ENCODE measurements around the gene BNIPL. TPM values are rescaled to one million over a fixed set of nuclear protein-coding genes. Genes with fewer than 3 reads are reported as not detected.

BNIPL gene
- total and polyA plus RNA-seq, 2 of the 8 experiments (the other 6 are each of a cell fraction or from before 2014, with no cell fraction given) = 2.4 to 3.3 TPM

- DNase-seq (ENCODE audit: low read depth in 1 of 2, low spot score in 2 of 2) (peak; percentile 33 to 67), FAIRE-seq (peak; percentile 39)
- H3K18ac ChIP-seq (ENCODE audit: extremely low read depth, low read length) = no peak within 1 kb of the TSS; the same call in 1 of the 2 replicates
- peak within 1 kb of the TSS; percentile 89 for H2AFZ ChIP-seq (ENCODE audit: low read length)
- no peak within 1 kb of the TSS for H3K14ac ChIP-seq (ENCODE audit: insufficient read length)
- 0 out of 2 replicates have a peak within 1 kb of the TSS, but pooled peaks have one; percentile 3 for H2BK20ac ChIP-seq (ENCODE audit: low read length)
- H4K8ac ChIP-seq (ENCODE audit: extremely low read depth, insufficient read depth, low read length) = peak within 1 kb of the TSS; percentile 58
- H3K79me2 ChIP-seq (ENCODE audit: control insufficient read depth in 1 of 2, insufficient read depth in 2 of 2, low read length in 2 of 2) = peaks cover 0 to 5% of the 10 kb centered on the region in 2 experiments; a peak in 2 of 4 replicates
- H4K5ac ChIP-seq (ENCODE audit: insufficient read length, low read depth, low read length) = peak within 1 kb of the TSS; percentile 55
- H3K23me2 ChIP-seq (ENCODE audit: low read depth, low read length) = peaks cover 5% of the 10 kb centered on the region
- ChIA-PET POLR2A (ENCODE audit: partially characterized antibody) (interaction anchor here (0.6 to 3.1 kb wide), 24 partner anchors 8 to 436 kb away, joined by 3 to 28 read pairs (median 4); partner anchors contain the start of genes ANXA9, C1orf56, CDC42SE1 and CERS2), CTCF (ENCODE audit: partially characterized antibody) (interaction anchor here (0.6 to 7.8 kb wide), 28 partner anchors 11 to 666 kb away, joined by 3 to 142 read pairs (median 4); partner anchors contain the start of genes ANXA9, C1orf56, CDC42SE1 and TNFAIP8L2)
- no peak within 1 kb of the TSS for H2BK15ac ChIP-seq (ENCODE audit: low read length)
- peak within 1 kb of the TSS; percentile 71 to 87 for H3K4me2 ChIP-seq (ENCODE audit: insufficient read depth in 1 of 2, low read depth in 2 of 2, low read length in 2 of 2)
- H3K4me3 ChIP-seq (ENCODE audit: extremely low read depth in 1 of 4, insufficient read depth in 2 of 4, low read depth in 3 of 4, low read length in 4 of 4) = peak within 1 kb of the TSS; percentile 6 to 94 (median 41); a peak in 7 of 8 replicates
- H2BK5ac ChIP-seq (ENCODE audit: low read depth, low read length) = peak within 1 kb of the TSS; percentile 29; the same call in 1 of the 2 replicates
- peak within 1 kb of the TSS in 3 of 4 experiments; percentile 8 to 40 (median 36); a peak in 2 of 7 replicates for H3K9ac ChIP-seq (replicated peaks in 1 of 4; ENCODE audit: extremely low read depth in 1 of 4, low read depth in 3 of 4, low read length in 3 of 4)
- no peak within 1 kb of the TSS for H2BK120ac ChIP-seq (replicated peaks; ENCODE audit: low read depth, low read length)
- no peaks in the 10 kb centered on the region for H3K36me3 ChIP-seq (ENCODE audit: control insufficient read depth in 2 of 4, insufficient read depth in 4 of 4, low read length in 3 of 4)
- H3K9me3 ChIP-seq (ENCODE audit: insufficient read depth in 2 of 2, low read depth in 1 of 2, low read length in 1 of 2) = no peaks in the 10 kb centered on the region
- H2BK12ac ChIP-seq (ENCODE audit: low read depth, low read length) = peak within 1 kb of the TSS; percentile 33; the same call in 1 of the 2 replicates
- H3K27ac ChIP-seq (ENCODE audit: low read depth, low read length) = peak within 1 kb of the TSS; percentile 53
- no peaks in the 10 kb centered on the region for H3K79me1 ChIP-seq (ENCODE audit: low read depth, low read length)
- peaks cover 9 to 12% (median 9%) of the 10 kb centered on the region in 4 experiments; a peak in 6 of 7 replicates for H3K4me1 ChIP-seq (replicated peaks in 1 of 4; ENCODE audit: control insufficient read depth in 3 of 4, insufficient read depth in 4 of 4, low read length in 3 of 4)
- H4K20me1 ChIP-seq (replicated peaks in 1 of 2; ENCODE audit: control insufficient read depth in 1 of 2, insufficient read depth in 2 of 2, low read length in 2 of 2) = no peaks in the 10 kb centered on the region
- no peak within 1 kb of the TSS for H3K56ac ChIP-seq (replicated peaks; ENCODE audit: insufficient read length, low read depth, low read length)
- no peak within 1 kb of the TSS for H4K91ac ChIP-seq (replicated peaks; ENCODE audit: insufficient read length, low read length)
- H2AK5ac ChIP-seq (ENCODE audit: low read depth, low read length) = no peak within 1 kb of the TSS; the same call in 1 of the 2 replicates
- no peak within 1 kb of the TSS for H3K23ac ChIP-seq (ENCODE audit: insufficient read length)
- no peaks in the 10 kb centered on the region for H3K27me3 ChIP-seq (replicated peaks in 1 of 4; ENCODE audit: control insufficient read depth in 3 of 4, extremely low read depth in 1 of 4, insufficient read depth in 3 of 4, low read length in 3 of 4)
- peak within 1 kb of the TSS; percentile 15 for H3K4ac ChIP-seq (replicated peaks; ENCODE audit: insufficient read length, low read depth, low read length)
- 19% methylated on average over 18 of the region's 18 CpGs; no CpG with 5 or more reads in 1 of the 2 experiments for WGBS, 2 experiments (ENCODE audit: extremely low coverage in 1 of 2, insufficient coverage in 1 of 2, insufficient read length in 1 of 2, insufficient replicate concordance in 2 of 2, low coverage in 1 of 2, low lambda C conversion rate in 2 of 2, missing lambda C conversion rate in 1 of 2)
- TF ChIP-seq CBX5 (IDR thresholded peaks at IDR 0.05; ENCODE audit: low read depth, low read length) = no peak
- TF ChIP-seq CEBPB (IDR thresholded peaks at IDR 0.05; ENCODE audit: low read depth, low read length) = no peak
- TF ChIP-seq POU5F1 (IDR thresholded peaks at IDR 0.05; ENCODE audit: low read depth, low read length) = no peak
- peak; percentile 59 to 66 for TF ChIP-seq RAD21 (IDR thresholded peaks at IDR 0.05 in 1 of 2, conservative IDR thresholded peaks at IDR 0.05 in 1 of 2; ENCODE audit: low read depth in 2 of 2, low read length in 2 of 2)
- no peak for TF ChIP-seq EGR1 (IDR thresholded peaks at IDR 0.05; ENCODE audit: borderline replicate concordance, low read depth, low read length)
- TF ChIP-seq RBBP5 (IDR thresholded peaks at IDR 0.05; ENCODE audit: borderline replicate concordance, low read depth, low read length) = peak; percentile 44; the same call in 1 of the 2 replicates
- TF ChIP-seq MAX (IDR thresholded peaks at IDR 0.05) = no peak
- peak; percentile 69 for TF ChIP-seq POLR2AphosphoS5 (IDR thresholded peaks at IDR 0.05; ENCODE audit: low read depth, low read length)
- peak; percentile 18 for TF ChIP-seq TAF7 (optimal IDR thresholded peaks at IDR 0.05; ENCODE audit: borderline replicate concordance, low read depth, low read length)
- no peak for TF ChIP-seq TCF12 (IDR thresholded peaks at IDR 0.05; ENCODE audit: low read depth, low read length)
Measured at GRCh38 chr1:151006327-151007052, 29.9 kb upstream of the BNIPL start, which contains the start of gene MINDY1. Gene MINDY1 (minus strand): TSS chr1:151006902. CDS start chr1:151002617, 4,285 bp downstream.

Data from H1 (cell line).